NCI-H1092 treated with DMSO at 0.1 percent for 48 hours (cell line): ENCODE data around the gene ZDHHC8.
A peak's percentile ranks its signal among the peaks of the same experiment; 100 is the strongest.

Experiments
- DNase-seq: peaks from one replicate; lab custom pipeline; 2025; lab: John Stamatoyannopoulos, UW

Gene ZDHHC8

GRCh38 chr22:20130319-20130718 is 1.3 kb upstream of the ZDHHC8 start:
- peak; percentile 36 for DNase-seq

- peak; percentile 67 for DNase-seq
Observed at GRCh38 chr22:20130731-20131596, 640 bp upstream of the ZDHHC8 start.

GRCh38 chr22:20131859-20132685 is 468 bp downstream of the ZDHHC8 start:
- no peak for DNase-seq

- no peak for DNase-seq
Observed at GRCh38 chr22:20132686-20133246, 1.2 kb downstream of the ZDHHC8 start.

DNA sequence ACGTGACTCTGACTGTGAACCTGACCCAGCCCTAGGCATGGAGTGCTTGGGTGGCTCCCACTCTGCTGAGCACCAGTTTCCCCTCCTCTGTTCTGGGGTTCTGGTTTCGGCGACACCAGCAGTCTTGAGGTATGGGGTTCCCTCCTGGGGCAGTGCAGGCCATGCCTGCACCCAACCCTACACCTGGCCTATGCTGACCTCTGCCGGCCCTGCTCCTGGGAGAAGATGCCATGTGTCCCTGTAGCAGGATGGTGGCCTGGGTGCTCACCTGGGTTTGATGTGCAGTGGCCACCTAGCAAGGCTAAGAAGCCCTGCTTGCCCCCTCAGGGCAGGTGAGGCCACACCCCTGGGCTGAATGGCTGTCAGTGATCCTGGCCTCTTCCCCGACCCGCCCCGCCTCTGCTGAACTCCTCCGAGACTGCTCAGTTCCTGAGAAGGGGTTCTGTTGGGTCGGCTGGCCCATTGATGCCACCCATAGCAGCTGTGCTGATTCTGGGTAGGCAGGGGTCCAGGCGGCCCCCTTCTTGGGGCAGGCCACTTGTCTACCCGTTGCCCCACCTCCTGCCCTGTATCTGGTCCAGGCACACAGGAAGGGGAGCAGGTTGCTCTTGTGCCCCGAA is 2.4 kb downstream of the ZDHHC8 start:
- no peak for DNase-seq

GRCh38 chr22:20135265-20135664 is 3.7 kb downstream of the ZDHHC8 start:
- DNase-seq: no peak

- DNase-seq: no peak
Observed at GRCh38 chr22:20135806-20136602, 4.4 kb downstream of the ZDHHC8 start.

DNA sequence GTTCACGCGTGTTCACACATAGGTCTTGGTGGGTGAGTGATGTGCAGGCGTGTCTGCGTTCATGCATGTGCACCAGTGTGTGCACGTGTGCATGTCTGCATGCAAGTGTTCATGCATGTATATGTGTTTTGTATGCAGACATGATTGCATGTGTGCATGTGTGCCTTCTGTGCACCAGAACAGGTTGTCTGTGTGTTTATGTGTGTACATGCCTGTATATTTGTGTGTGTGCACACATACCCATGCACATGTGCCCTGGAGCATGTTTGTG is 4.9 kb downstream of the ZDHHC8 start:
- DNase-seq: no peak

- DNase-seq: no peak
Observed at GRCh38 chr22:20137113-20137512, 5.5 kb downstream of the ZDHHC8 start.

- DNase-seq: no peak
Observed at GRCh38 chr22:20137671-20138416, 6.2 kb downstream of the ZDHHC8 start.

GRCh38 chr22:20138417-20138738 is 6.8 kb downstream of the ZDHHC8 start:
- no peak for DNase-seq

GRCh38 chr22:20138868-20139267 is 7.3 kb downstream of the ZDHHC8 start:
- no peak for DNase-seq

- no peak for DNase-seq
Observed at GRCh38 chr22:20139391-20140106, 7.9 kb downstream of the ZDHHC8 start.

GRCh38 chr22:20140107-20140445 is 8.5 kb downstream of the ZDHHC8 start:
- no peak for DNase-seq

DNA sequence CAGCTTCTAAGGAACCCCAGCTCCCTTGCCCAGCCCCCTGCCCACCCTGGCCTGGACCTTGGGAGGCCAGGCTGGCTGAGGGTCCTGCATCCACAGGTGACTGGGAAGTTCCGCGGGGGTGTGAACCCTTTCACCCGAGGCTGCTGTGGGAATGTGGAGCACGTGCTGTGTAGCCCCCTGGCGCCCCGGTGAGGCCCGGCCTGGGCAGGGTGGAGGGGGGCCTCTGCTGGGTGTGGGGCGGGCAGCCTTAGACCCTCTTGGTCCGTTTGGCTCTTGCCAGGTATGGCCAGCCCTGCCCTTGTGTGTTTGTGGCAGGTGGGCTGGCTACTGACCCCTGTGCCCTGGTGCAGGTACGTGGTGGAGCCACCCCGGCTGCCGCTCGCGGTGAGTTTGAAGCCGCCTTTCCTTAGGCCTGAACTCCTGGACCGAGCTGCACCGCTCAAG is 8.9 kb downstream of the ZDHHC8 start:
- DNase-seq: no peak

- DNase-seq: no peak
Observed at GRCh38 chr22:20141186-20142077, 9.8 kb downstream of the ZDHHC8 start.

DNA sequence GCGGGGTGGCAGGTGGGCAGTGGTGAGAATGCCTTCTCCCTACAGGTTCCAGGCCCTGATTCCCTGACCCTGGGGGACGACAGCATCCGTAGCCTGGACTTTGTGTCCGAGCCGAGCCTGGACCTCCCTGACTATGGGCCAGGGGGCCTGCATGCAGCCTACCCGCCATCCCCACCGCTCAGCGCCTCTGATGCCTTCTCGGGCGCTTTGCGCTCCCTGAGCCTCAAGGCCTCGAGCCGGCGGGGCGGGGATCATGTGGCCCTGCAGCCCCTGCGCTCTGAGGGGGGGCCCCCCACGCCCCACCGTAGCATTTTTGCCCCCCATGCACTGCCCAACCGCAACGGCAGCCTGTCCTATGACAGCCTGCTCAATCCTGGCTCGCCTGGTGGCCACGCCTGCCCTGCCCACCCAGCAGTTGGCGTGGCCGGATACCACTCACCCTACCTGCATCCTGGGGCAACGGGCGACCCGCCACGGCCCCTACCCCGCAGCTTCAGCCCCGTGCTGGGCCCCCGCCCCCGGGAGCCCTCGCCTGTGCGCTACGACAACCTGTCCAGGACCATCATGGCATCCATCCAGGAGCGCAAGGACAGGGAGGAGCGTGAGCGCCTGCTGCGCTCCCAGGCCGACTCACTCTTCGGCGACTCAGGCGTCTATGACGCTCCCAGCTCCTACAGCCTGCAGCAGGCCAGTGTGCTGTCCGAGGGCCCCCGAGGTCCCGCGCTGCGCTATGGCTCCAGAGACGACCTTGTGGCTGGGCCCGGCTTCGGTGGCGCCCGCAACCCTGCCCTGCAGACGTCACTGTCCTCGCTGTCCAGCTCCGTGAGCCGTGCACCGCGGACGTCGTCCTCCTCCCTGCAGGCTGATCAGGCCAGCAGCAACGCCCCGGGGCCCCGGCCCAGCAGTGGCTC is 11.4 kb downstream of the ZDHHC8 start:
- DNase-seq: no peak

DNA sequence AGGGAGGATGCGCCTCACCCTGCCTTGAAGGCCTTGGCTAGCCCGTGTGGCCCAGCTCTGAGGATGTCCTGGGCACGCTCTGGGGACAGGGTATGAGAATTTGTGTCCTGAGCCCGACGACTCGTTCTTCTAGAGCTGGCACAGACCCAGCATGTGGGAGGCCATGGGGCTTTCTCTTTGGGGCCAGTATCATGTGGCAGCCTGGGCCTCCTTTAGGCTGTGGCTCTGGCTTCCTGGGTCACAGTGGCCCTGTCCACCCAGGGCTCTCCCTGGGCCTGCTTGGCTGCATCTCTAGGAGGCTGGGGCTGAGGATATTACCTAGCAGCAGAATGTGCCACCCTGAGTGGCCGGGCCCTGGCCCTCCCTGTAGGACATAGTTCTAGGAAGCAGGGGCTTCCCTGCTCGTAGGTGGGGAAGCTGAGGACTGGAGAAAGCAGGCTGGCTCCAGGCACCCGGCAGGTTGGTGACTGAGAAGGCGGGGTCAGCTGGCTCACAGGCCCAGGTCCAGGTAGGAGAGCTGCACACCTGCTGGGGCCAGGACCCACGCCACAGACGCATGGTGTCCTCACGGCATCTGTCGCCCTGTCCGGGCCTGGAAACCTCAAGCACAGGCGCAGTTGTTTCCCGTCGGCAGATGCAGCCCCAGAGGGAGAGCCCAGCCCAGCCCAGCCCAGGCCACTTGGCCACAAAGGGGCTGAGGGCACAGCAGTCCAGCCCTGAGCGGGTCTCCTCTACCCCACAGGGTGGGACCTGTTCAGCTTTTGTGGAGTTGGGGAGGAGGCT is 12.5 kb downstream of the ZDHHC8 start:
- DNase-seq: no peak
